Kidney (tissue), 14 donors: ENCODE data around the gene CEP95. TPM values are rescaled to one million over a fixed set of nuclear protein-coding genes. Genes with fewer than 3 reads are reported as not detected.
"Not testable (repeated sequence)": the region's sequence is repeated elsewhere in the genome, so short reads cannot be mapped to it uniquely, and the experiment has no call there.

Source experiments
- DNase-seq, 5 donors: peaks; one replicate each; pipeline ENCODE4 v3.0.0-alpha.2; 2013 to 2020
- FAIRE-seq: peaks from 2 replicates; lab custom pipeline; 2012; peaks lifted over from hg19 to GRCh38; lab: Jason Lieb, UNC
- H3K27ac ChIP-seq, 2 donors: one replicate each; pipeline ENCODE4 v1.7.0; 2013; ENCODE audit warnings: low read depth in 2 of 2, low read length in 2 of 2, inconsistent platforms in 1 of 2
- H3K27me3 ChIP-seq: one replicate; pipeline ENCODE4 v1.7.1; 2013; ENCODE audit warnings: low read length, inconsistent platforms; ENCODE audit not compliant: control insufficient read depth, insufficient read depth
- H3K36me3 ChIP-seq, 3 donors: one replicate each; pipeline versions ENCODE4 v1.7.0 to v1.7.1; 2013; ENCODE audit warnings: low read length in 3 of 3, control low read depth in 1 of 3, inconsistent platforms in 1 of 3; ENCODE audit not compliant: insufficient read depth in 3 of 3, control insufficient read depth in 2 of 3
- H3K4me1 ChIP-seq, 3 donors: one replicate each; pipeline versions ENCODE4 v1.7.0 to v1.7.1; 2013; ENCODE audit warnings: low read length in 3 of 3, inconsistent platforms in 1 of 3, low read depth in 1 of 3; ENCODE audit not compliant: control insufficient read depth in 2 of 3, insufficient read depth in 2 of 3
- H3K4me3 ChIP-seq, 3 donors: one replicate each; pipeline versions ENCODE4 v1.7.0 to v1.8.1; 2013; ENCODE audit warnings: low read length in 3 of 3, control low read depth in 1 of 3, inconsistent platforms in 1 of 3
- H3K9ac ChIP-seq, 3 donors: one replicate each; pipeline versions ENCODE4 v1.7.0 to v1.7.1; 2013; ENCODE audit warnings: low read length in 3 of 3, control low read depth in 1 of 3, inconsistent platforms in 1 of 3
- H3K9me3 ChIP-seq, 3 donors: one replicate each; pipeline versions ENCODE4 v1.7.0 to v1.7.1; 2013; ENCODE audit warnings: low read length in 3 of 3, control low read depth in 1 of 3, inconsistent platforms in 1 of 3; ENCODE audit not compliant: control insufficient read depth in 2 of 3, insufficient read depth in 1 of 3
- intact Hi-C: fragments of 100-400 bp; cut with DNase I; formaldehyde crosslinking; loops from one replicate; pipeline ENCODE4 v1.11.1; 2022
- polyA plus RNA-seq: library from polyadenylated mRNA; stranded (reverse); fragments of 350-450 nt; fragmentation: Illumina TruSeq; extraction: RNeasy Lipid Tissue Mini Kit (QIAGEN cat#74804); gene quantifications from one replicate; pipeline ENCODE4 v1.2.3, GENCODE V29; 2014; ENCODE audit warnings: low read depth, low replicate concordance; ENCODE audit not compliant: insufficient read depth
- total RNA-seq: library from RNA; stranded (reverse); fragmentation: NEBNext Ultra II Directional; extraction: Animal tissue kit (Norgen Biotek cat#: 25700); gene quantifications from one replicate; pipeline ENCODE4 v1.2.1, GENCODE V29; 2021
- TF ChIP-seq, protein P1 (sequence below): IDR thresholded peaks from 3 replicates; pipeline ENCODE4 v1.5.1; 2012; ENCODE audit warnings: mild to moderate bottlenecking, moderate library complexity, borderline replicate concordance; ENCODE audit not compliant: insufficient read depth; ENCODE audit errors: extremely low read depth
- donor health status: control.
- donor health status: control.
- donor health status: control.
- donor health status: control.
- donor health status: control.
- donor health status: DM: yes; HTN: yes; CAD: no.
- donor health status: Normal renal cell carcinoma (clear cell type).

The CEP95 gene
- total and polyA plus RNA-seq, 2 donors from 2014 or later: 25.3 to 49.3 TPM

DNA sequence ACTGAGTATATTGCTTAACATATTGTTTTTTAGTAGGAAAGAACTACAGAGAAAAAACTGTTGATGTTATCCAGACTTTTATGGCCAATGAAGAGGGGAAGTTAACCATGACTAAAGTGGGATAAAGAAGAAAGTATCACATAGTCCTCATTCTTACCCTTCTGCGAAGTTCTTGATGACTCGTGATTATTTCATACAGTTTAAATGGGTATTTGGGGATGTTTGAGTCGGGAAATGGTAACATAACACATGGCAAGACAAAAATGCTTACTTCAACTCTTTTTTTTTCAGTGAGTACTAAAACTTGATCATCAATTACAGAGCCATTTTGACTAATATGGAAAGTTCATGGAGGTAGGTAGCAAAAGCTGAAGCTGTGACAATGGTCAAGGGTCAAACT is 14.8 kb upstream of the CEP95 start:
- intact Hi-C loops: loop anchor here (10.0 kb wide), 1 partner anchor 67 kb away; no protein-coding TSS in a partner anchor
- H3K4me1 ChIP-seq: peaks cover 0 to 3% (median 0%) of the 10 kb centered on the region in 3 donors
- H3K27me3 ChIP-seq: no peaks in the 10 kb centered on the region
- H3K27ac ChIP-seq: no peak overlapping the region
- no peak overlapping the region for H3K4me3 ChIP-seq
- FAIRE-seq: no peak
- no peak overlapping the region for H3K9ac ChIP-seq
- TF ChIP-seq, protein P1, sequence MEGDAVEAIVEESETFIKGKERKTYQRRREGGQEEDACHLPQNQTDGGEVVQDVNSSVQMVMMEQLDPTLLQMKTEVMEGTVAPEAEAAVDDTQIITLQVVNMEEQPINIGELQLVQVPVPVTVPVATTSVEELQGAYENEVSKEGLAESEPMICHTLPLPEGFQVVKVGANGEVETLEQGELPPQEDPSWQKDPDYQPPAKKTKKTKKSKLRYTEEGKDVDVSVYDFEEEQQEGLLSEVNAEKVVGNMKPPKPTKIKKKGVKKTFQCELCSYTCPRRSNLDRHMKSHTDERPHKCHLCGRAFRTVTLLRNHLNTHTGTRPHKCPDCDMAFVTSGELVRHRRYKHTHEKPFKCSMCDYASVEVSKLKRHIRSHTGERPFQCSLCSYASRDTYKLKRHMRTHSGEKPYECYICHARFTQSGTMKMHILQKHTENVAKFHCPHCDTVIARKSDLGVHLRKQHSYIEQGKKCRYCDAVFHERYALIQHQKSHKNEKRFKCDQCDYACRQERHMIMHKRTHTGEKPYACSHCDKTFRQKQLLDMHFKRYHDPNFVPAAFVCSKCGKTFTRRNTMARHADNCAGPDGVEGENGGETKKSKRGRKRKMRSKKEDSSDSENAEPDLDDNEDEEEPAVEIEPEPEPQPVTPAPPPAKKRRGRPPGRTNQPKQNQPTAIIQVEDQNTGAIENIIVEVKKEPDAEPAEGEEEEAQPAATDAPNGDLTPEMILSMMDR: no peak
- peaks cover 5 to 22% (median 12%) of the 10 kb centered on the region in 3 donors for H3K36me3 ChIP-seq
- no peak for DNase-seq
- H3K9me3 ChIP-seq: no peaks in the 10 kb centered on the region

DNA sequence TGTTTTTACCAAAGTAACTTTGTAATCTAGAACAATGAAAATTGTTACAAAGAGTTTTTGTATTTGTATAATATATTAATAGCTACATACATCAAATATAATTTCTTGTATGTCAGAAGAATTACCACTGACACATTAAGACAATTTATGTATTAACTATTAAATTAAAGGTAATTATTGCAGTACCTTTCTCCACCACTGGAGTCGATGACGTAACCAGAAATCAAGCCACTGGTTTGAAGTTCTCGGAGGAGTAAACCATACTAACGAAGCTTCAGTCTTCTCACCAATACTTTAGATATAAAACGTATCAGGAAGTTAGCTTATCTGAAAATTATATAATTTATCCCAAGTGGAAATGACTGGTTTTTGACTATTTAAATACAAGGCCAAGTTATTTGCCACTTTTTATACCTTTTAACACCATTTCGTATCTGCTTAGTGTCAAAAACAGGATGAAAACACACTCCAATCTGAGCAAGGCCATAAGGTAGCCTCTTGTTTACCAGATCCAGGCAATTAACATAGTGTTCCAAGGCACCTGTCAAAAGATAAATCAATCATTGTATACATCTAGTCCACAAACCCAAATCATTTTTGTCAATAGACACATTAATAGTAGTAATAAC is 14.2 kb upstream of the CEP95 start:
- FAIRE-seq: no peak
- no peak for DNase-seq
- H3K4me1 ChIP-seq: peaks cover 0 to 7% (median 6%) of the 10 kb centered on the region in 3 donors
- intact Hi-C loops: loop anchor here (10.0 kb wide), 1 partner anchor 68 kb away; no protein-coding TSS in a partner anchor
- TF ChIP-seq, protein P1: no peak
- H3K9me3 ChIP-seq: no peaks in the 10 kb centered on the region
- H3K4me3 ChIP-seq: no peak overlapping the region
- H3K36me3 ChIP-seq: peaks cover 5 to 22% (median 12%) of the 10 kb centered on the region in 3 donors
- no peak overlapping the region for H3K9ac ChIP-seq
- no peak overlapping the region for H3K27ac ChIP-seq
- no peaks in the 10 kb centered on the region for H3K27me3 ChIP-seq

DNA sequence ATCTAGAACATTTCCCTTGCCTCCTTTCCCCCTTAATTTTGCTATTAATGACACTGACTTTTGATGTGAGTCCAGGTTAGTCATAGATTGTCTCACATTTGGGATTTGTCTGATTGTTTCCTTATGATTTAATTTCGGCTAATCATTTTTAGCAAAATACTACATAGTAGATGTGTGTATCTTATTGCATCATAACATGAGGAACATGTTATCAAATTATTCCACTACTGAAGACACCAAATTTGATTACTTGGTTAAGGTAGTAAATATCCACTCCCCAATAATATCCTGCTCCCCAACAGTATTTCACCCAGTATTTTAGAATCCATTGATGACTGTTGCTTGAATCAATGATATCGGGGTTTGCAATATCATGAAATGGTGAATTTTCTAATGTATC is 12.7 kb upstream of the CEP95 start:
- peaks cover 11 to 30% (median 20%) of the 10 kb centered on the region in 3 donors for H3K36me3 ChIP-seq
- H3K4me3 ChIP-seq: no peak overlapping the region
- H3K9me3 ChIP-seq: no peaks in the 10 kb centered on the region
- FAIRE-seq: no peak
- no peak for DNase-seq
- no peaks in the 10 kb centered on the region for H3K27me3 ChIP-seq
- TF ChIP-seq, protein P1: no peak
- H3K27ac ChIP-seq: no peak overlapping the region
- intact Hi-C loops: loop anchor here (10.0 kb wide), 1 partner anchor 69 kb away; no protein-coding TSS in a partner anchor
- H3K9ac ChIP-seq: no peak overlapping the region
- peaks cover 0 to 7% (median 7%) of the 10 kb centered on the region in 3 donors for H3K4me1 ChIP-seq

DNA sequence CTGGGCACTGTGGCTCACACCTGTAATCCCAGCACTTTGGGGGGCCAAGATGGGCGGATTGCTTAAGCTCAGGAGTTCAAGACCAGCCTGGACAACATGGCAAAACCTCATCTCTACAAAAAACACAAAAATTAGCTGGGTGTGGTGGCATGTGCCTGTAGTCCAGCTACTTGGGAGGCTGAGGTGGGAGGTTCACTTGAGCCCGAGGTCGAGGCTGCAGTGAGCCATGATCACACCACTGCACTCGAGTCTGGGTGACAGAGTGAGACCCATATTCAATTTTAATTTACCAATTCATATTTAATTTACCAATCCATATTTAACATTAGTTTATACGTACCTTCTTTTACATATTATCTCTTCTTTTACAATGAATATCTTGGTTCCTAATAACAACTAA is 11.5 kb upstream of the CEP95 start:
- intact Hi-C loops: loop anchor here (10.0 kb wide), 1 partner anchor 70 kb away; no protein-coding TSS in a partner anchor
- H3K27me3 ChIP-seq, H3K9ac ChIP-seq, H3K9me3 ChIP-seq, H3K4me1 ChIP-seq, H3K27ac ChIP-seq, FAIRE-seq, DNase-seq, H3K4me3 ChIP-seq: not testable (repeated sequence)
- peaks cover 15 to 36% (median 25%) of the 10 kb centered on the region in 3 donors for H3K36me3 ChIP-seq
